Measurements from ENCODE around the gene GNRH2. TPM values are rescaled to one million over a fixed set of nuclear protein-coding genes. Genes with fewer than 3 reads are reported as not detected.
A peak's percentile ranks its signal among the peaks of the same experiment; 100 is the strongest.

Gene GNRH2
- total and polyA plus RNA-seq, 2 experiments from 2014 or later, result 27.0 to 131 TPM

DNA sequence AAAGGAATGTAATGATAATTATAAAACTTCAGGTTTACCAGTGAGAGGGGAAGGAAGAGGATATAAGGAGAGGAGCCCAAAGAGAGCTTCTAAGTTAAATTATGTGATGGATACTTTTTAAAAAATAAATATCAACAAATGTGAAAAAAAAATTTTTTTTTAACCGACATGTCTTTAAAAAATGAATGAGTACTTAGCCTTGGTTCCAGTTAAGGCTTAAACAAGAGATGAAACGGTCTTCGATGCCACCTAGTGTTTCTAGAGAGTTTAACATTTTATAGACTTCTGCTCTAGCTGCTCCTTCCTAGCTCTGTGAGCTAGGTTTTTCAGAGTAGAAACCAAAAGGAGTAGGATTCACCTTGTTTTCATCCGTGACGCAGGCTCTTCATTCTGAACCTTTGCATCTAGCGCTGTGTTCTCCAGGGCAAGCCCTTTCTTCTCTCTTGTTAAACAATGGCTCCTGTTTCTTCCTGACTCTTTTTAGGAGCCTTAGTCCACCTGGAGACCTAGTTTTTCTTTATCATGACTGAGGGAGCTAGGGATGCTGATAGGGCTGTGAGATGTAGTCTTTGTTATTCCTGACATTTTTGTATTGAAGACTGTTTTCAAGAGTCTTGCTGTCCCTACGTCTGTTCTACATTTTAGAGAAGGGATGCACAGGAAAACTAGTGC is 42.4 kb upstream of the GNRH2 start:
- peak; percentile 72 for DNase-seq (ENCODE audit: low spot score)
- no peaks in the 10 kb centered on the region for H3K36me3 ChIP-seq (replicated peaks; ENCODE audit: insufficient read depth, low read depth)

DNA sequence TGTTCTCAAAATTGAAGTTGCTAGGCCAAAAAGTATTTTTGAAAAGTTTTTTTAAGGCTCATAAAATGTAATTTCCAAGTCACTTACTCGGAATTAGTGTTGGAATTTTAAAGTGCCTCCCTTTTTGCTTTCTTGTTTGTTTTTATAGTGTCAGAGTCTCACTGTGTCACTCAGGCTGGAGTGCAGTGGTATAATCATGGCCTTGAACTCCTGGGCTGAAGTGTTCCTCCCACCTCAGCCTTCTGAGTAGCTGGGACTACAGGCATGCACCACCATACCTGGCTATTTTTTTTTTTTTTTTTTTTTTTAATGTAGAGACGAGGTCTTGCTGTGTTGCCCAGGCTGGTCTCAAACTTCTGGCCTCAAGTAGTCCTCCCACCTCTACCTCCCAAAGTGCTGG is 40.0 kb upstream of the GNRH2 start:
- Histone ChIP-seq H3K36me3 (replicated peaks; ENCODE audit: insufficient read depth, low read depth) (no peaks in the 10 kb centered on the region), H3K27ac (no peak overlapping the region), H3K9me2 (replicated peaks; ENCODE audit: insufficient read depth) (no peaks in the 10 kb centered on the region), H3K9me3 (ENCODE audit: low read depth) (no peaks in the 10 kb centered on the region), H2AFZ (no peak overlapping the region), H3K4me2 (no peak overlapping the region), H4K20me1 (ENCODE audit: insufficient read depth, poor library complexity, severe bottlenecking) (no peaks in the 10 kb centered on the region), H3K27me3 (no peaks in the 10 kb centered on the region), H3K4me1 (ENCODE audit: insufficient read depth) (no peaks in the 10 kb centered on the region), H3K4me3 (no peak overlapping the region), H3K79me2 (no peaks in the 10 kb centered on the region)
- no peak for DNase-seq (ENCODE audit: low spot score)
- 78% methylated on average over 2 of the region's 2 CpGs for WGBS (ENCODE audit: low lambda C conversion rate, missing lambda C conversion rate)
- TF ChIP-seq, protein P1, sequence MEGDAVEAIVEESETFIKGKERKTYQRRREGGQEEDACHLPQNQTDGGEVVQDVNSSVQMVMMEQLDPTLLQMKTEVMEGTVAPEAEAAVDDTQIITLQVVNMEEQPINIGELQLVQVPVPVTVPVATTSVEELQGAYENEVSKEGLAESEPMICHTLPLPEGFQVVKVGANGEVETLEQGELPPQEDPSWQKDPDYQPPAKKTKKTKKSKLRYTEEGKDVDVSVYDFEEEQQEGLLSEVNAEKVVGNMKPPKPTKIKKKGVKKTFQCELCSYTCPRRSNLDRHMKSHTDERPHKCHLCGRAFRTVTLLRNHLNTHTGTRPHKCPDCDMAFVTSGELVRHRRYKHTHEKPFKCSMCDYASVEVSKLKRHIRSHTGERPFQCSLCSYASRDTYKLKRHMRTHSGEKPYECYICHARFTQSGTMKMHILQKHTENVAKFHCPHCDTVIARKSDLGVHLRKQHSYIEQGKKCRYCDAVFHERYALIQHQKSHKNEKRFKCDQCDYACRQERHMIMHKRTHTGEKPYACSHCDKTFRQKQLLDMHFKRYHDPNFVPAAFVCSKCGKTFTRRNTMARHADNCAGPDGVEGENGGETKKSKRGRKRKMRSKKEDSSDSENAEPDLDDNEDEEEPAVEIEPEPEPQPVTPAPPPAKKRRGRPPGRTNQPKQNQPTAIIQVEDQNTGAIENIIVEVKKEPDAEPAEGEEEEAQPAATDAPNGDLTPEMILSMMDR (IDR thresholded peaks at IDR 0.05; ENCODE audit: poor library complexity), result no peak
- TF ChIP-seq EZH2 (IDR thresholded peaks at IDR 0.05; ENCODE audit: borderline replicate concordance) (no peak), EZH2phosphoT487 (IDR thresholded peaks at IDR 0.05; ENCODE audit: low read depth, severe bottlenecking, unreplicated experiment) (no peak)

More for the DNA sequence above, 42.4 kb upstream of the GNRH2 start:
- H3K4me1 ChIP-seq (ENCODE audit: insufficient read depth), result no peaks in the 10 kb centered on the region
- H3K4me3 ChIP-seq, result no peak overlapping the region
- H3K27me3 ChIP-seq, result no peaks in the 10 kb centered on the region
- no peaks in the 10 kb centered on the region for H3K9me3 ChIP-seq (ENCODE audit: low read depth)
- H3K27ac ChIP-seq, result no peak overlapping the region
- H3K9me2 ChIP-seq (replicated peaks; ENCODE audit: insufficient read depth), result no peaks in the 10 kb centered on the region
- H4K20me1 ChIP-seq (ENCODE audit: insufficient read depth, poor library complexity, severe bottlenecking), result no peaks in the 10 kb centered on the region
- H2AFZ ChIP-seq, result no peak overlapping the region
- TF ChIP-seq, protein P1 (IDR thresholded peaks at IDR 0.05; ENCODE audit: poor library complexity), result peak; percentile 71
- TF ChIP-seq EZH2 (IDR thresholded peaks at IDR 0.05; ENCODE audit: borderline replicate concordance), result no peak
- WGBS (ENCODE audit: low lambda C conversion rate, missing lambda C conversion rate), result 38% methylated on average over 7 of the region's 7 CpGs
- no peaks in the 10 kb centered on the region for H3K79me2 ChIP-seq
- H3K4me2 ChIP-seq, result no peak overlapping the region

DNA sequence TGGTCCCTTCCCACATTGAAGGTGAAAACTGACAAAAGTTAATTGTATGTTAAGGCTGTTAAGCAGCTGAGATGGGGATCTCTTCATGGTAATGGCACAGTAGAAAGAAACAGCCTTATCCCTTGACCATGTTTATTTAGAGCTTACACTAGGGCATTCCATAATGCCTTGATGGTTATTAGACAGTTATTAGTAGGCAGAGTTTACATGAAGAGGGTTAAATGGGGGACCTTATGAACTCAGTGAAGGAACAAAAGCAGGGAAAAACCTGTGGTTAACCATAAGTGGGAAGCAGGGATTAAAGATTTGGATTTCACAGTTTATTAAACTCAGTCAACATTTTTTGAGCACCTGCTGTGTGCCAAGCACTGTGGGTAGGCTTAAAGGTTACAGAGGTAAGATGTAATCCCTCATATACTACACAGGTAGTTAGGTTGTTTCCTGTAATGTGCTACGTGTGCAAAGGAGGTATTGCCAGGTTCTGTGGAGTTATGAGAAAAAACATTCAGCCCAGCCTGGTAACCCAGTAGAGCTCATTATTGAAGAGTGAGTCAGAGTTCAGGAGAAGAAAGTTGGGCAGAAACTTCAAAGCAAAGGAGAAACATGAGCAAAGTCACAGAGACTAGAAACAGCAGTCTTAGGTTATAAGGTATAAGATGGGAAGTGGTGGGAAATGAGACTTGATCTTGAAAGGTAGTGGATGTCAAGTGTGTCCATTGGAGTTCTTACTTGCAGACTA is 32.3 kb upstream of the GNRH2 start:
- DNase-seq (ENCODE audit: low spot score), result no peak
- H3K79me2 ChIP-seq, result no peaks in the 10 kb centered on the region
- no peaks in the 10 kb centered on the region for H3K9me3 ChIP-seq (ENCODE audit: low read depth)
- H3K27ac ChIP-seq, result peak overlapping the region; percentile 57
- no peaks in the 10 kb centered on the region for H3K27me3 ChIP-seq
- H3K36me3 ChIP-seq (replicated peaks; ENCODE audit: insufficient read depth, low read depth), result no peaks in the 10 kb centered on the region
- no peak for TF ChIP-seq EZH2 (IDR thresholded peaks at IDR 0.05; ENCODE audit: borderline replicate concordance)
- TF ChIP-seq, protein P1 (IDR thresholded peaks at IDR 0.05; ENCODE audit: poor library complexity), result no peak
- no peak for TF ChIP-seq EZH2phosphoT487 (IDR thresholded peaks at IDR 0.05; ENCODE audit: low read depth, severe bottlenecking, unreplicated experiment)
- peaks cover 10% of the 10 kb centered on the region for H3K4me1 ChIP-seq (ENCODE audit: insufficient read depth)
- no peak overlapping the region for H3K4me3 ChIP-seq
- WGBS (ENCODE audit: low lambda C conversion rate, missing lambda C conversion rate), result 70% methylated on average over 1 of the region's 1 CpG
- H3K4me2 ChIP-seq, result no peak overlapping the region
- H4K20me1 ChIP-seq (ENCODE audit: insufficient read depth, poor library complexity, severe bottlenecking), result no peaks in the 10 kb centered on the region
- no peak overlapping the region for H2AFZ ChIP-seq
- no peaks in the 10 kb centered on the region for H3K9me2 ChIP-seq (replicated peaks; ENCODE audit: insufficient read depth)
